Keratinocyte (primary cell): ENCODE data around the gene PHRF1. TPM values are rescaled to one million over a fixed set of nuclear protein-coding genes. Genes with fewer than 3 reads are reported as not detected.

Experiments
- DNase-seq: peaks from one replicate; pipeline ENCODE4 v3.0.0-alpha.2; 2011; ENCODE audit warnings: low read depth, missing footprints, low spot score
- FAIRE-seq: peaks from 2 replicates; lab custom pipeline; 2011; peaks lifted over from hg19 to GRCh38; lab: Jason Lieb, UNC
- H2AFZ ChIP-seq: 2 replicates; pipeline ENCODE4 v1.6.0; 2012; ENCODE audit warnings: low read length, control low read depth, inconsistent platforms; ENCODE audit not compliant: control insufficient read depth
- H3K27ac ChIP-seq: 2 replicates; pipeline ENCODE4 v1.5.1; 2011; ENCODE audit warnings: low read length; ENCODE audit not compliant: control insufficient read depth, insufficient read depth
- H3K27me3 ChIP-seq: 3 replicates; pipeline ENCODE4 v1.6.0; 2011; ENCODE audit warnings: low read length; ENCODE audit not compliant: control insufficient read depth, insufficient read depth; ENCODE audit errors: extremely low read depth
- H3K36me3 ChIP-seq, 2 experiments: 2 replicates in 1 of 2; 3 replicates in 1 of 2; pipeline ENCODE4 v1.5.1; 2011; ENCODE audit warnings: low read length in 2 of 2, mild to moderate bottlenecking in 1 of 2; ENCODE audit not compliant: control insufficient read depth in 2 of 2, insufficient read depth in 2 of 2; ENCODE audit errors: extremely low read depth in 1 of 2
- H3K4me1 ChIP-seq: 3 replicates; pipeline ENCODE4 v1.5.1; 2011; ENCODE audit warnings: low read length; ENCODE audit not compliant: control insufficient read depth, insufficient read depth; ENCODE audit errors: extremely low read depth
- H3K4me2 ChIP-seq: 3 replicates; pipeline ENCODE4 v1.6.0; 2011; ENCODE audit warnings: low read depth, low read length; ENCODE audit not compliant: control insufficient read depth, insufficient read depth; ENCODE audit errors: extremely low read depth
- H3K4me3 ChIP-seq, 3 experiments: fragments of 200-600 bp in 1 of 3; sonication (generic) in 1 of 3; 2 replicates in 2 of 3; 3 replicates in 1 of 3; pipeline ENCODE4 v1.5.1; 2011 to 2016; ENCODE audit warnings: low read length in 3 of 3, mild to moderate bottlenecking in 3 of 3, control low read depth in 2 of 3, inconsistent platforms in 1 of 3, low read depth in 1 of 3, mixed read lengths in 1 of 3, mixed run types in 1 of 3, moderate library complexity in 1 of 3; ENCODE audit not compliant: control insufficient read depth in 2 of 3, insufficient read depth in 2 of 3; ENCODE audit errors: extremely low read depth in 1 of 3
- H3K79me2 ChIP-seq: 2 replicates; pipeline ENCODE4 v1.6.0; 2012; ENCODE audit warnings: low read length; ENCODE audit not compliant: control insufficient read depth, insufficient read depth
- H3K9ac ChIP-seq: 3 replicates; pipeline ENCODE4 v1.6.0; 2011; ENCODE audit warnings: low read length; ENCODE audit not compliant: control insufficient read depth, insufficient read depth; ENCODE audit errors: extremely low read depth
- H3K9me1 ChIP-seq: 3 replicates; pipeline ENCODE4 v1.6.0; 2011; ENCODE audit warnings: low read length; ENCODE audit not compliant: control insufficient read depth, insufficient read depth; ENCODE audit errors: extremely low read depth
- H3K9me3 ChIP-seq: 2 replicates; pipeline ENCODE4 v1.5.1; 2012; ENCODE audit warnings: low read depth, low read length; ENCODE audit not compliant: control insufficient read depth
- H4K20me1 ChIP-seq: 3 replicates; pipeline ENCODE4 v1.6.0; 2011; ENCODE audit warnings: low read length; ENCODE audit not compliant: control insufficient read depth, insufficient read depth; ENCODE audit errors: extremely low read depth
- CTCF ChIP-seq, 3 experiments: IDR thresholded peaks in 1 of 3; conservative IDR thresholded peaks in 1 of 3; optimal IDR thresholded peaks in 1 of 3; 2 replicates in 2 of 3; 3 replicates in 1 of 3; pipeline versions ENCODE3 to v1.5.1; 2011; ENCODE audit warnings: low read length in 3 of 3, mild to moderate bottlenecking in 3 of 3, moderate library complexity in 2 of 3, control low read depth in 1 of 3, inconsistent platforms in 1 of 3; ENCODE audit not compliant: insufficient read depth in 2 of 3; ENCODE audit errors: extremely low read depth in 1 of 3
- EZH2 ChIP-seq: IDR thresholded peaks from one replicate; pipeline ENCODE4 v1.6.1; 2012; ENCODE audit warnings: inconsistent platforms, mild to moderate bottlenecking, low read length, moderate library complexity
- dilution Hi-C: fragments of 300-500 bp; cut with MboI; formaldehyde crosslinking; loops from one replicate; pipeline ENCODE4 v1.7.0; 2020; ENCODE audit warnings: low sequenced_read_pairs; ENCODE audit not compliant: extremely low pct_ligation_motif_present
- polyA plus RNA-seq, 5 experiments: library from polyadenylated mRNA; depleted of rRNA in 3 of 5; stranded (reverse) in 3 of 5; stranded (forward) in 1 of 5; unstranded in 1 of 5; fragments of >200 nt; gene quantifications; 1 replicate in 1 of 5; 2 replicates in 3 of 5; 3 replicates in 1 of 5; pipeline versions ENCODE4 v1.2.1 to v1.2.3, GENCODE V29; 2011 to 2012; ENCODE audit warnings: missing spikeins in 2 of 5, low read depth in 1 of 5, low replicate concordance in 1 of 5

The PHRF1 gene
- polyA plus RNA-seq, 1 donor (not counting 4 experiments of a cell fraction or from before 2014, with no cell fraction given) = 10.7 TPM

GRCh38 chr11:556662-557256, 19.5 kb upstream of the PHRF1 start:
- Histone ChIP-seq H3K27me3 (peaks cover 31% of the 10 kb centered on the region), H3K9me1 (no peaks in the 10 kb centered on the region), H3K4me2 (no peak overlapping the region), H3K4me3 (no peak overlapping the region), H4K20me1 (no peaks in the 10 kb centered on the region), H3K27ac (no peak overlapping the region), H3K9me3 (no peaks in the 10 kb centered on the region), H3K36me3 (peaks cover 0 to under 1% of the 10 kb centered on the region in 2 experiments), H3K9ac (no peak overlapping the region), H3K4me1 (peaks cover 11% of the 10 kb centered on the region), H3K79me2 (peaks cover 3% of the 10 kb centered on the region), H2AFZ (no peak overlapping the region)
- TF ChIP-seq EZH2 = no peak
- no peak for TF ChIP-seq CTCF (optimal IDR thresholded peaks at IDR 0.05 in 1 of 3, IDR thresholded peaks at IDR 0.05 in 1 of 3, conservative IDR thresholded peaks at IDR 0.05 in 1 of 3; ENCODE audit: extremely low read depth in 1 of 3, insufficient read depth in 2 of 3, low read length in 3 of 3)
- FAIRE-seq (no peak), DNase-seq (no peak)
- dilution Hi-C loops = no loop called here

DNA sequence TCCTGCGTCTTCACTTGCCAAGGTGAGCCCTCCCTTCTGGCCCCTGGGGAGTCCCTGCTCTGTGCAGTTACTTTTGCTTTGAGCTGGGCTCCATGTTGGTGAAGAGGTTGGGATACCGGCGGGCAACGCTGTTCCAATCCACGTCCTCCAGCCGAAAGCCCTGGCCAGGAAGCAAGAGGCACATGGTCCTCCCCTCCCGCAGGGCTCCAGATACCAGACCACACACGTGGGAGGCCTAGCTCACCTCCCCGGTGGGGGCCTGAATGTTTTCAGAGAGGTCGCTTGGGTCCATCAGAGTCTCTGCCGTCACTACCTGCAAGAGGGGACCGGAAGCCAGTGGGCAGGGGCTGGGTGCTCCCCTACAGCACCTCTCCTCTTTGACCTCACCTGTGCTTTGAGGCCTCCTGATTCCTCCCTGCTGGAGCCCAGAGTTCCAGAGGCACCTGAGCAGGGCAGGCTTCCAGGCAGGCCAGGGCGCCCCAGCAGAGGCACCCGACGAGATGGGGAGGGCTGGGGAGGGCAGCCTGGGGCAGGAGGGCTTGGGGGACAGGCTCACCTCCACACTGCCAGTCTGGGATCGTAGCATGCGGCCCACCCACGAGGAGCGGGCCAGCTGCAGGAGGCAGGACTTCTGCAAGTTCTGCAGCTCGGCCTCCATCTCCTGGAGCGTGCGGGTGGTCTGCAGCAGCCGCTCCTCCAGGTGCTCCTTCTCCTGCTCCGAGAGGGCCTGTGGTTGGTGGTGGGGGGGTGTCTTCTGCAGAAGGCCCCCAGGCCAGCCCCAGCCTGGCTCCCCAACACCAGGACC, 18.7 kb upstream of the PHRF1 start:
- no peak for FAIRE-seq
- H3K4me2 ChIP-seq = no peak overlapping the region
- no peak overlapping the region for H2AFZ ChIP-seq
- peaks cover 15% of the 10 kb centered on the region for H3K4me1 ChIP-seq
- H3K79me2 ChIP-seq = peaks cover 11% of the 10 kb centered on the region
- no peak overlapping the region for H3K4me3 ChIP-seq
- H3K27ac ChIP-seq = no peak overlapping the region
- no peaks in the 10 kb centered on the region for H4K20me1 ChIP-seq
- no peak overlapping the region for H3K9ac ChIP-seq
- peaks cover 31% of the 10 kb centered on the region for H3K27me3 ChIP-seq
- TF ChIP-seq CTCF (optimal IDR thresholded peaks at IDR 0.05 in 1 of 3, IDR thresholded peaks at IDR 0.05 in 1 of 3, conservative IDR thresholded peaks at IDR 0.05 in 1 of 3; ENCODE audit: extremely low read depth in 1 of 3, insufficient read depth in 2 of 3, low read length in 3 of 3) = no peak
- no peak for TF ChIP-seq EZH2
- no peaks in the 10 kb centered on the region for H3K9me1 ChIP-seq
- peaks cover 4 to 6% of the 10 kb centered on the region in 2 experiments for H3K36me3 ChIP-seq
- H3K9me3 ChIP-seq = no peaks in the 10 kb centered on the region
- no peak for DNase-seq
- dilution Hi-C loops = no loop called here
